SU-DHL-6 (cell line): ENCODE measurements around the gene PTP4A2.

Experiments
- H2AFZ ChIP-seq: fragments of 200-600 bp; sonication (generic); 2 replicates; pipeline ENCODE4 v1.6.1; 2014; ENCODE audit warnings: low read depth, mild to moderate bottlenecking, moderate library complexity, mixed read lengths, antibody characterized with exemption, low read length; ENCODE audit not compliant: severe bottlenecking
- H3F3A ChIP-seq: fragments of 200-600 bp; shearing (Covaris generic); 2 replicates; pipeline ENCODE4 v1.6.0; 2016; ENCODE audit warnings: antibody characterized with exemption, mild to moderate bottlenecking; ENCODE audit not compliant: insufficient read depth
- H3K27ac ChIP-seq: fragments of 200-600 bp; sonication (generic); 2 replicates; pipeline ENCODE4 v1.5.1; 2016; ENCODE audit warnings: low read depth, mild to moderate bottlenecking, low read length, moderate library complexity, mixed read lengths
- H3K27me3 ChIP-seq: fragments of 200-600 bp; sonication (generic), shearing (Covaris generic); 2 replicates; pipeline ENCODE4 v1.6.0; 2014; ENCODE audit warnings: mild to moderate bottlenecking, low read length
- H3K36me3 ChIP-seq: fragments of 200-600 bp; sonication (generic); 2 replicates; pipeline ENCODE4 v1.6.1; 2014; ENCODE audit warnings: mild to moderate bottlenecking, low read length, mixed read lengths
- H3K4me2 ChIP-seq: fragments of 300-600, 200-600 bp; shearing (Covaris generic), sonication (generic); 2 replicates; pipeline ENCODE4 v1.6.0; 2014; ENCODE audit warnings: low read length, low read depth, mild to moderate bottlenecking; ENCODE audit not compliant: poor library complexity, severe bottlenecking
- H3K4me3 ChIP-seq: fragments of 200-600 bp; sonication (generic); 2 replicates; pipeline ENCODE4 v1.5.1; 2014; ENCODE audit warnings: antibody characterized with exemption, low read length, mild to moderate bottlenecking, mixed read lengths; ENCODE audit not compliant: insufficient read depth, poor library complexity, severe bottlenecking
- H3K79me2 ChIP-seq: fragments of 200-600 bp; sonication (generic); 2 replicates; pipeline ENCODE4 v1.6.1; 2014; ENCODE audit warnings: mild to moderate bottlenecking, low read length, moderate library complexity; ENCODE audit not compliant: insufficient read depth
- H3K9ac ChIP-seq: fragments of 200-600 bp; sonication (generic); 2 replicates; pipeline ENCODE4 v1.7.0; 2014; ENCODE audit warnings: mild to moderate bottlenecking, low read length
- H3K9me2 ChIP-seq: fragments of 200-600 bp; sonication (generic); replicated peaks from 2 replicates; pipeline ENCODE4 v1.6.1; 2014; ENCODE audit warnings: low read length; ENCODE audit not compliant: insufficient read depth
- H3K9me3 ChIP-seq: fragments of 200-600 bp; sonication (generic); 2 replicates; pipeline ENCODE4 v1.6.1; 2014; ENCODE audit warnings: low read length, mixed read lengths; ENCODE audit not compliant: insufficient read depth
- H4K20me1 ChIP-seq: fragments of 200-600 bp; sonication (generic); 2 replicates; pipeline ENCODE4 v1.6.1; 2014; ENCODE audit warnings: low read depth, mild to moderate bottlenecking, antibody characterized with exemption, low read length, moderate library complexity, mixed read lengths
- EZH2phosphoT487 ChIP-seq: fragments of 200-600 bp; sonication (generic), shearing (Covaris generic); conservative IDR thresholded peaks from 2 replicates; pipeline ENCODE4 v1.6.1; 2018; ENCODE audit warnings: mild to moderate bottlenecking, antibody characterized with exemption, low read length, moderate library complexity, mixed read lengths
- TF ChIP-seq, protein P1 (sequence below): fragments of 200-600 bp; sonication (generic); IDR thresholded peaks from one replicate; pipeline ENCODE4 v1.5.1; 2017; ENCODE audit warnings: antibody characterized with exemption, mild to moderate bottlenecking, low read length, moderate library complexity; ENCODE audit not compliant: insufficient read depth, poor library complexity, severe bottlenecking

Gene PTP4A2

DNA sequence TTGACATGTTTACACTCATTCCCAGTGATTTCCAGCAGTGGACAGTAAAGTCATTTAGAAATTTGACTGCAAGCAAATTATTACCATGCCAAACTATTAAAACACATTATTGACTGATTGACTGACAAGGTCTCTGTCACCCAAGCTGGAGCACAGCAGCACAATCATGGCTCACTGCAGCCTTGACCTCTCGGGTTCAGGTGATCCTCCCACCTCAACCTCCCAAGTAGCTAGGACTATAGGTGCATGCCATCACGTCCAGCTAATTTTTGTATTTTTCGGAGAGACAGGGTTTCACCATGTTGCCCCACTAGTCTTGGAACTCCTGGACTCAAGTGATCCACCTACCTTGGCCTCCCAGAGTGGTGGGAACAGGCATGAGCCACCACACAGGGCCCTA is 24.2 kb downstream of the PTP4A2 start:
- H3F3A ChIP-seq, result peaks cover 24% of the 10 kb centered on the region; the same call in 1 of the 2 replicates
- H3K27ac ChIP-seq, result no peak overlapping the region
- TF ChIP-seq, protein P1, sequence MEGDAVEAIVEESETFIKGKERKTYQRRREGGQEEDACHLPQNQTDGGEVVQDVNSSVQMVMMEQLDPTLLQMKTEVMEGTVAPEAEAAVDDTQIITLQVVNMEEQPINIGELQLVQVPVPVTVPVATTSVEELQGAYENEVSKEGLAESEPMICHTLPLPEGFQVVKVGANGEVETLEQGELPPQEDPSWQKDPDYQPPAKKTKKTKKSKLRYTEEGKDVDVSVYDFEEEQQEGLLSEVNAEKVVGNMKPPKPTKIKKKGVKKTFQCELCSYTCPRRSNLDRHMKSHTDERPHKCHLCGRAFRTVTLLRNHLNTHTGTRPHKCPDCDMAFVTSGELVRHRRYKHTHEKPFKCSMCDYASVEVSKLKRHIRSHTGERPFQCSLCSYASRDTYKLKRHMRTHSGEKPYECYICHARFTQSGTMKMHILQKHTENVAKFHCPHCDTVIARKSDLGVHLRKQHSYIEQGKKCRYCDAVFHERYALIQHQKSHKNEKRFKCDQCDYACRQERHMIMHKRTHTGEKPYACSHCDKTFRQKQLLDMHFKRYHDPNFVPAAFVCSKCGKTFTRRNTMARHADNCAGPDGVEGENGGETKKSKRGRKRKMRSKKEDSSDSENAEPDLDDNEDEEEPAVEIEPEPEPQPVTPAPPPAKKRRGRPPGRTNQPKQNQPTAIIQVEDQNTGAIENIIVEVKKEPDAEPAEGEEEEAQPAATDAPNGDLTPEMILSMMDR, result no peak
- TF ChIP-seq EZH2phosphoT487, result no peak
- H3K36me3 ChIP-seq, result peaks cover 67% of the 10 kb centered on the region
- no peak overlapping the region for H2AFZ ChIP-seq
- H3K9me3 ChIP-seq, result no peaks in the 10 kb centered on the region
- peaks cover 75% of the 10 kb centered on the region for H3K79me2 ChIP-seq
- H3K4me3 ChIP-seq, result no peak overlapping the region
- H3K27me3 ChIP-seq, result no peaks in the 10 kb centered on the region
- H3K4me2 ChIP-seq, result no peak overlapping the region
- H4K20me1 ChIP-seq, result peaks cover 13% of the 10 kb centered on the region; the same call in 1 of the 2 replicates
- H3K9me2 ChIP-seq, result no peaks in the 10 kb centered on the region
- H3K9ac ChIP-seq, result no peak overlapping the region

DNA sequence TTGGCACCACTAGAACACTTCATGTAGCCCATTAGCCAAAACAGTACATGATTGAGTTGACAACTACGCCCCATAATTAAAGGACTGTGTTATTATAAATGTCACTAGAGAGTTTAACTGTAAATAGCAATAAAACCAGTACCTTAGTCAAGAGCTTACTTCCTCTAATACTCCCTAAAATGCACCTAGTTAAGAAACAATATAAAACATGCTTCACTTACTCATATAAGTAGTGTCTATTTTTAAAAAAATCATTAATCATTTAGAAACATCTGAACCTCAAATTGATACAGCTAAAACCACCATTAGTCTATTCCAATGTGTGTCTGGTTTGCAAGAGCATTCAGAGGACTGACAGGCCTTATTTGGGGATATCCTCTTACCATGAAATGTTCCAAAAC is 25.3 kb downstream of the PTP4A2 start:
- no peaks in the 10 kb centered on the region for H3K27me3 ChIP-seq
- H3K9ac ChIP-seq, result no peak overlapping the region
- peaks cover 8% of the 10 kb centered on the region; the same call in 1 of the 2 replicates for H4K20me1 ChIP-seq
- peaks cover 63% of the 10 kb centered on the region for H3K36me3 ChIP-seq
- peaks cover 64% of the 10 kb centered on the region for H3K79me2 ChIP-seq
- TF ChIP-seq EZH2phosphoT487, result no peak
- TF ChIP-seq, protein P1, result no peak
- no peaks in the 10 kb centered on the region for H3K9me2 ChIP-seq
- H3K4me3 ChIP-seq, result no peak overlapping the region
- no peak overlapping the region for H3K4me2 ChIP-seq
- H3F3A ChIP-seq, result peaks cover 27% of the 10 kb centered on the region; the same call in 1 of the 2 replicates
- no peaks in the 10 kb centered on the region for H3K9me3 ChIP-seq
- no peak overlapping the region for H2AFZ ChIP-seq
- no peak overlapping the region for H3K27ac ChIP-seq

DNA sequence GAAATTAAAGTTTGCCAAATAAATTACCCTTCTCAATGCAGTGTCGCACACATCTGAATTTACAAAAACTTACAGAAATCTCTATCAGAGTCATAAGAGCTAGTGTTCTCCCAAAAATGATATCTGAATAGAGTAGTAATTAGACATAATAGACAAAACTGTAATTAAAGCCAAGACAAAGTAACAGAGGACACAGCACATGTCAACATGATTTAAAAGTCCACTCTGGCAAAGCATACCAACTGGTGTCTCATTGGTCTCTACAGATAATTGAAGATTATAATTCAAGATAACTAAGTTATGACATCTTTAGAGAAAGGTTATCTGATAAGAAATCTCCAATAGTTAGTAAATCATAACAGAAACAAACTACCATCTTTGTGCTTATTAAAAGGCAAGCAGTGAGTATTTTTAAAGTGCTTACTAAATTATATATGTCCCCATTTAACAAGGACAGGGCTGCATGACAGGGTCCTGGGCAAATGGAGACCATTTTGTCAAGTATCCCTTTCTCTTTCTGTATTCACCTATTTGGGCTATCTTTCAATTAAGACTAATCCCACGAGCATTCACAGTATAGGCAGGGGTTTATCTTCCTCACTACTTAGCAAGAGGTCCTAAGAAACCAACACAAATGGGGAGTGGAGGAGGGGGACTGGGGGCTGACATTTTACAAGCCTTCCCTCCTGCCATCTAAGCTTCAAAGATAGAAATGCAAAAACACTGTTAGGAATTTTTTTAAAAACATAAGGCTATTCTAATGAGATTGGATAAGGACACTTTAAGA is 26.0 kb downstream of the PTP4A2 start:
- H3K4me3 ChIP-seq, result no peak overlapping the region
- H3K27me3 ChIP-seq, result no peaks in the 10 kb centered on the region
- H3F3A ChIP-seq, result peaks cover 32% of the 10 kb centered on the region; the same call in 1 of the 2 replicates
- no peak for TF ChIP-seq EZH2phosphoT487
- TF ChIP-seq, protein P1, result no peak
- no peaks in the 10 kb centered on the region for H3K9me3 ChIP-seq
- no peak overlapping the region for H3K9ac ChIP-seq
- H3K4me2 ChIP-seq, result no peak overlapping the region
- H3K27ac ChIP-seq, result no peak overlapping the region
- peaks cover 8% of the 10 kb centered on the region; the same call in 1 of the 2 replicates for H4K20me1 ChIP-seq
- peaks cover 58% of the 10 kb centered on the region for H3K79me2 ChIP-seq
- no peaks in the 10 kb centered on the region for H3K9me2 ChIP-seq
- H3K36me3 ChIP-seq, result peaks cover 60% of the 10 kb centered on the region
- H2AFZ ChIP-seq, result no peak overlapping the region
